ENCODE results near the gene MAX. TPM values are rescaled to one million over a fixed set of nuclear protein-coding genes. Genes with fewer than 3 reads are reported as not detected.
A peak's percentile ranks its signal among the peaks of the same experiment; 100 is the strongest.

Gene MAX
- total and polyA plus RNA-seq, 8 donors, result 21.4 to 64.9 (median 50.7) TPM

DNA sequence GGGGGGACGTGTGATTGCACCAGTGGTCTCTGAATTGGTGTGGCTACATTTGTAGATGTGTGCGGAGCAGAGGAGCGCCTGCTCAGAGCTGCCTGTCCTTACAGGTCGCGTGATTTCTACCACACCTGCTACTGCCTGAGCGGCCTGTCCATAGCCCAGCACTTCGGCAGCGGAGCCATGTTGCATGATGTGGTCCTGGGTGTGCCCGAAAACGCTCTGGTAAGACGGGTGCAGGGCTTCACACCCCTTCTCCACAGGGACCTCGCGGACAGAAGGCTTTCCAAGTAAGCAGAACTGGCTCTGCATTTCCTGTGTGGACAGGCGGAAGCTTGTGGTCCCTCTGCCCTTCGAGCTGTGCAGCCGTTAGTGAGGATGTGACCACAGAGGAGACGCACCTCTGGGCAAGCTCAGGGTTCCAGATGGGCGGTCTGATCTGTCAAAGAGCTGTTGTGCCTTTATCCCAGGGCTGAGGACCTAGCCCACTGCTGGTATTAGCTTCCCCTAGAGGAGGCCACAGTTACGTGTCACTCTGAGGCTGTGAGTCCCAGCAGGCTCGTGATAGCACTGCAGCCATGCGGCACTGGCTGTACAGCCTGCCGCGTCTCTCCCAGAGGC lies 47.7 kb downstream of the MAX start:
- peaks cover 3 to 63% (median 52%) of the 10 kb centered on the region in 4 donors for H3K36me3 ChIP-seq
- H3K9me3 ChIP-seq, result no peaks in the 10 kb centered on the region
- intact Hi-C loops (cut with DNase I; ENCODE audit: low total_unique reads), result no loop called here
- TF ChIP-seq POLR2A (IDR thresholded peaks at IDR 0.05) (no peak), POLR2AphosphoS5 (IDR thresholded peaks at IDR 0.05) (no peak), EP300 (IDR thresholded peaks at IDR 0.05) (no peak)
- TF ChIP-seq, protein P1, sequence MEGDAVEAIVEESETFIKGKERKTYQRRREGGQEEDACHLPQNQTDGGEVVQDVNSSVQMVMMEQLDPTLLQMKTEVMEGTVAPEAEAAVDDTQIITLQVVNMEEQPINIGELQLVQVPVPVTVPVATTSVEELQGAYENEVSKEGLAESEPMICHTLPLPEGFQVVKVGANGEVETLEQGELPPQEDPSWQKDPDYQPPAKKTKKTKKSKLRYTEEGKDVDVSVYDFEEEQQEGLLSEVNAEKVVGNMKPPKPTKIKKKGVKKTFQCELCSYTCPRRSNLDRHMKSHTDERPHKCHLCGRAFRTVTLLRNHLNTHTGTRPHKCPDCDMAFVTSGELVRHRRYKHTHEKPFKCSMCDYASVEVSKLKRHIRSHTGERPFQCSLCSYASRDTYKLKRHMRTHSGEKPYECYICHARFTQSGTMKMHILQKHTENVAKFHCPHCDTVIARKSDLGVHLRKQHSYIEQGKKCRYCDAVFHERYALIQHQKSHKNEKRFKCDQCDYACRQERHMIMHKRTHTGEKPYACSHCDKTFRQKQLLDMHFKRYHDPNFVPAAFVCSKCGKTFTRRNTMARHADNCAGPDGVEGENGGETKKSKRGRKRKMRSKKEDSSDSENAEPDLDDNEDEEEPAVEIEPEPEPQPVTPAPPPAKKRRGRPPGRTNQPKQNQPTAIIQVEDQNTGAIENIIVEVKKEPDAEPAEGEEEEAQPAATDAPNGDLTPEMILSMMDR (IDR thresholded peaks at IDR 0.05), result no peak
- H3K4me3 ChIP-seq, result no peak overlapping the region
- peak in 1 of 2 donors; percentile 25 for DNase-seq
- no peaks in the 10 kb centered on the region for H3K27me3 ChIP-seq
- no peaks in the 10 kb centered on the region for H3K4me1 ChIP-seq
- H3K27ac ChIP-seq, result peak overlapping the region in 1 of 5 donors; percentile 32
- WGBS, 5 donors, result 86 to 91% (median 87%) methylated on average over 15 to 23 of the region's 23 CpGs

DNA sequence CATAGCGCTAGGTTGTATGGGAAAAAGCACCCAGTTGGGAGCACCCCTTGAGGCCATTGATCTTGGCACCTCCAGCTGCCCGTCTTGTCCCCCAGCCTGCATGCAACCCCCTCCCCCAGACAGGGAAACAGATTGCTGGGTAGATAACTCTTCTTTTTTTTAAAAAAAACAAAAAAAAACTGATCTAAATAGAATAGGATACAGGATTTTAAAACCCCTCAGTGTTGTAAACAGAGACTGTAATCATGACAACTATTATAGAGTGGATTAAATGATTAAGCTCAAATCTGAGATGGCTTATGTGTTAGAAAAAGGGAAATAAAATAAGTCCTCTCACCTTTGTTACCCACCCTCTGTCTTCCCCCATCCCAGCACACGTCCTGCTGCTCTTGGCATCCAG lies 48.9 kb downstream of the MAX start:
- intact Hi-C loops (cut with DNase I; ENCODE audit: low total_unique reads), result no loop called here
- Histone ChIP-seq H3K27ac (no peak overlapping the region), H3K4me1 (peaks cover 0 to under 1% (median 0%) of the 10 kb centered on the region in 4 donors), H3K36me3 (peaks cover 3 to 60% (median 53%) of the 10 kb centered on the region in 4 donors), H3K9me3 (no peaks in the 10 kb centered on the region), H3K4me3 (no peak overlapping the region), H3K27me3 (no peaks in the 10 kb centered on the region)
- TF ChIP-seq POLR2A (IDR thresholded peaks at IDR 0.05) (no peak), EP300 (IDR thresholded peaks at IDR 0.05) (no peak), POLR2AphosphoS5 (IDR thresholded peaks at IDR 0.05) (no peak)
- TF ChIP-seq, protein P1 (IDR thresholded peaks at IDR 0.05), result no peak
- peak in 1 of 2 donors; percentile 2 for DNase-seq
- WGBS, 5 donors, result 86 to 98% (median 91%) methylated on average over 3 of the region's 3 CpGs

DNA sequence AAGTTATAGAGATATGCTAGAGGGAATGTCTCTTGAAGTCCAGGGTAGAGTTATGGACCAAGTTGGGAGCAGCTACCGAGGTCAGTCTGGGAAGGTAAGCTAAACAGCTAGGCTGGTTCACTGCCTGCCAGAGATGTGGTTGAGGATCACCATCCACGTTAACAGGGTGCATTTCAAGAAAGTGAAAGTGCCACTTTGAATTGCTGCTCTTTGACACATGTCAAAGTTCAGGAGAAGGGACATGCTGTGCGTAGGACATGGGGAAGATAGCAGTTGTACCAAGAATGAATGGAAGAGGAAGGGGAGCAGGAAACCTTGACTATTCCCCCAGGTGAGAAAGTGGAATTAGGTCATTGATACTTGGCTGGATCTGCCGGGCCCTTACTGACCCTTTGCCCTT lies 49.5 kb downstream of the MAX start:
- H3K27me3 ChIP-seq, result no peaks in the 10 kb centered on the region
- H3K9me3 ChIP-seq, result no peaks in the 10 kb centered on the region
- intact Hi-C loops (cut with DNase I; ENCODE audit: low total_unique reads), result no loop called here
- H3K27ac ChIP-seq, result no peak overlapping the region
- DNase-seq, result no peak
- no peak overlapping the region for H3K4me3 ChIP-seq
- TF ChIP-seq EP300 (IDR thresholded peaks at IDR 0.05), result no peak
- TF ChIP-seq POLR2AphosphoS5 (IDR thresholded peaks at IDR 0.05), result no peak
- TF ChIP-seq, protein P1 (IDR thresholded peaks at IDR 0.05), result no peak
- no peak for TF ChIP-seq POLR2A (IDR thresholded peaks at IDR 0.05)
- H3K36me3 ChIP-seq, result peaks cover 3 to 63% (median 55%) of the 10 kb centered on the region in 4 donors
- H3K4me1 ChIP-seq, result peaks cover 0 to 6% (median 5%) of the 10 kb centered on the region in 4 donors
- WGBS, 5 donors, result 69 to 83% (median 72%) methylated on average over 4 of the region's 4 CpGs

DNA sequence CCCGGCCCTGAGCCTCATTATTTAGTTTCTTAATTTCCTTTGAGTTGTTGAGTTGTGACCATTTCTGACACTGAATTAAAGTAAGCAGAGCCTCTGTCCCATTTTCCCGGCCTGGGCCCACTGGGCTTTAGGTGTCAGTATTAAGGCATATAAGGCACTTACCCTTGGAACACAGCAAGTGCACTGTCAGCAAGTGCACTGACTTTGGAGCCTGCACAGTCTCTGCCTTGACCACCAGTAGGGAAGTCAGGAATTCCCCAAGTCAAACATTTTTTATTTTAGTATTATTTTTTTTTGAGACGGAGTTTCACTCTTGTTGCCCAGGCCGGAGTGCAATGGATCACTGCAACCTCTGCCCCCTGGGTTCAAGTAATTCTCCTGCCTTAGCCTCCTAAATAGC lies 56.6 kb downstream of the MAX start:
- Histone ChIP-seq H3K9me3 (no peaks in the 10 kb centered on the region), H3K27ac (no peak overlapping the region), H3K4me1 (peaks cover 4 to 24% (median 7%) of the 10 kb centered on the region in 4 donors), H3K36me3 (peaks cover 11 to 58% (median 50%) of the 10 kb centered on the region in 4 donors), H3K27me3 (no peaks in the 10 kb centered on the region), H3K4me3 (no peak overlapping the region)
- 88 to 95% (median 92%) methylated on average over 4 of the region's 4 CpGs for WGBS, 5 donors
- intact Hi-C loops (cut with DNase I; ENCODE audit: low total_unique reads), result no loop called here
- TF ChIP-seq POLR2AphosphoS5 (IDR thresholded peaks at IDR 0.05), result no peak
- no peak for TF ChIP-seq EP300 (IDR thresholded peaks at IDR 0.05)
- TF ChIP-seq POLR2A (IDR thresholded peaks at IDR 0.05), result no peak
- TF ChIP-seq, protein P1 (IDR thresholded peaks at IDR 0.05), result no peak
- no peak for DNase-seq

Measured in stomach (tissue), 9 donors.